NCI-H526 treated with DMSO at 0.1 percent for 48 hours (cell line): ENCODE measurements around the gene RASIP1.
"Not testable (repeated sequence)": the region's sequence is repeated elsewhere in the genome, so short reads cannot be mapped to it uniquely, and the experiment has no call there.

Source experiments
- DNase-seq: peaks from one replicate; lab custom pipeline; 2025; lab: John Stamatoyannopoulos, UW

Gene RASIP1

DNA sequence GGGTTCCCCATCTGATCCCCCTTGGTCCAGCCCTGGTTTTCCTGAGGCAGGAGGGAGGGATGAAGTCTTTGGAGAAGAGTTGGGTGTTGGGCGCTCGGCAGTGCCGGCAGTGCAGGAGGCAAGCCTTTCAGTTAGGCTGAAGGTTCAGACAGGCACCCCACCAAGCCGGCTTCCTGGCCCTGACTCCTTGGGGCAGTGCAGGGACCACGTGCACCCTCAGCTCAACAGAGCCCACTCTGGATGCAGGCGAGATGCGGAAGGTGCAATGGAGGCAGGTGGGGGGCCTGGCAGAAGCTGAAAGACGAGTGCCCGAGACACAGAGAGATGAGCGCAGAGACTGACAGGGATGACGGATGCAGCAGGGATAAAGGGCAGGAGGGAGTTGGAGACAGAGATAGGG is 31.9 kb downstream of the RASIP1 start:
- no peak for DNase-seq

DNA sequence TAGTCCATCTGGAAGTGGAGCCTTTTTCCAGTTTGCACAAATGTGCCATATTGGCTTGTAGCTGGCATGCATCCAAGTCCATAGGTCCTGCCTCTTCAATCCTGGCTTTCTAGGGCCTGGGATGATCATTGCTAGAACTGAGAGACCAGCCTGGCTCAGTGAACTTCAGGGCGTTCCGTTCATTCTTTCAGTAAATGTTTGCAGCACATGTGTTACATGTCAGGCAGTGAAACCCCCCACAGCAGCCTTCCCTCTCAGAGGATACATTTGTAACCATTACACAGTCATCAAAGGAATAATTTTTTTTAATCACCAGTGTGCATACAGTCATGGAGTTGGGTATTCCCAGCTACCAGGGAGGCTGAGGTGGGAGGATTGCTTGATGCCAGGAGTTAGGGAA is 35.0 kb downstream of the RASIP1 start:
- no peak for DNase-seq

- no peak for DNase-seq
Observed at GRCh38 chr19:48703316-48703715, 37.1 kb downstream of the RASIP1 start.

DNA sequence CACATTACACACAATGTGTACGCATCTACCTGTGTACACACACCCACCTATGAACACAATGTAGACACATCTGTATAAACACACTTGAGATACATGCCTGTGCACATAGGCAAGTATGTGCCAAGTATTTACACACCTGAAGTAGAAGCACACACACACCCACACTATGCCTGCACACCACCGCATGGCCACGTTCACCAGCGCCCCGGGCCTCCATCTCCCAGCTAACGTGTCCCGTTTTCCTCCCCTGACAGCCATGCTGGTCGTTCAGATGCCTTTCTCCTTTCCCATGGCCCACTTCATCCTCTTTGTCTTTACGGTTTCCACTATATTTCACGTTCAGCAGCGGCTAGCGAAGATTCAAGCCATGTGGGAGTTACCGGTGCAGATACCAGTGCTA is 37.7 kb downstream of the RASIP1 start:
- DNase-seq, result no peak

- no peak for DNase-seq
Observed at GRCh38 chr19:48698046-48698445, 42.4 kb downstream of the RASIP1 start.

GRCh38 chr19:48696353-48697010 is 43.9 kb downstream of the RASIP1 start:
- DNase-seq, result peak; percentile 4

DNA sequence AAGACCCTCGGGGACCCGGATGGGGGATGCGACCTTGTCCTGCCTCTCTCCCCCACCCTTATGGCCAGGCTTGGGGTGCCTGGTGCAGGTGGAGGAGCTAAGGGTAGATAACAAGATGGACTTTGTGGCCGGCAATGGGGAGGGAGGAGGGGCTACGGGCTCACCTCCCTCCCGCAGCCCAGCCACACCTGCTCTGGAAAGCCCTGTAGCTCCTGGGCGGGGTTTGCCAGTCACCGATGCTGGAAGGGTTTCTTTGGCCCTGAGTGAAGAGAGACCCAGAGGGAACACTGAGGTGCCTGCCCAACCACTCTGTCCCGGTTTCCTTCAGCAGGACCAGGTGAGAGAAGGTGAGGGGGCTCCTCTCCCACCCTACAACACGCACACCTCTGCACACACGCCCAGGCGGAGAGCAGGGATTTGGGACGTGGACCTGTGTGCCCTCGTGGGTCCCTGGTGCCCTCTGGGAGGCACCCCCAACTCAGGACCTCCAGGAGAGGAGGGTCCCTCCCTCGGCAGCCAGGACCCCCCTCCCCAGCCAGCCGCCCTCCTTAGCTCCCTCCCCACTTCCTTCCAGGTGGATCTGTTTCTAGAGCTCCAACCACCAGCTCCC is 44.6 kb downstream of the RASIP1 start, which contains the start of gene FUT2:
Gene FUT2 (plus strand): TSS at position 229 of the 610 bp plus-strand sequence. CDS start 6,986 bp downstream, outside the sequence.
- DNase-seq, result peak; percentile 47

- DNase-seq, result not testable (repeated sequence)
Observed at GRCh38 chr19:48693629-48694028, 46.8 kb downstream of the RASIP1 start.

- no peak for DNase-seq
Observed at GRCh38 chr19:48689449-48689848, 51.0 kb downstream of the RASIP1 start.

GRCh38 chr19:48687776-48688175 is 52.6 kb downstream of the RASIP1 start:
- DNase-seq, result no peak

- not testable (repeated sequence) for DNase-seq
Observed at GRCh38 chr19:48686637-48687036, 53.8 kb downstream of the RASIP1 start.

DNA sequence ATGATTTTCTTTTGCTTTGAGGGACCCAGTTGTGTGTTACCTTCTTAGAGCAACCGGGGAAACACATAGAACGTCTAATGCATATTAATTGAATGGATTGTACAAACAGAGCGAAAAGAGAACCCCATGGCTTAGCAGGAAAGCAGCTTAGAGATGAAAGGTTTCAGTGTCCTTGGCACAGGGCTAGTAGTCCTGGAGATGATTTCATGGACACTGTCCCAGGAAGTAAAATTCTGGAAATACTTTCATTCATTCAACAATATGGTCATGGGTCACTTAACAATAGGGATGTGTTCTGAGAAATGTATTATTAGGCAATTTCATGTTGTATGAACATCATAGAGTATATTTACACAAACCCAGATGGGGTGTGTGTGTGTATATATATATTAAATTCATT is 54.3 kb downstream of the RASIP1 start:
- DNase-seq, result no peak

GRCh38 chr19:48685583-48685982 is 54.8 kb downstream of the RASIP1 start:
- no peak for DNase-seq

- DNase-seq, result no peak
Observed at GRCh38 chr19:48683349-48683748, 57.1 kb downstream of the RASIP1 start.

DNA sequence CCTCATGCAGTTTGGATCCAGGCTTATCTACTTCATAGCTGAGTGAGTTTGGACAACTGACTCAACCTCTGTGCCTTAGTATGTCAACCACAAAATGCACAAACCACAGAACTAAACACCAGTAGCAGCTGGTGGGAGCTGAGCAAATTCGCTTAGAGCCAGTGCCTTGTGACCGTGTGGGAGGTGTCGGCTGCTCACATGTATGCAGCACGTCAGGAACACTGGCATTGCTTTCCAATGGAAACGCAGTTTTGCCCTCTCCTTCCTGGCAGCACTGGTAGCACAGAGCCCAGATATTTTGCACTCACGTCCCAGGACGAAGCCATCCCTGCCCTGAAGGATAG is 59.3 kb downstream of the RASIP1 start:
- no peak for DNase-seq

DNA sequence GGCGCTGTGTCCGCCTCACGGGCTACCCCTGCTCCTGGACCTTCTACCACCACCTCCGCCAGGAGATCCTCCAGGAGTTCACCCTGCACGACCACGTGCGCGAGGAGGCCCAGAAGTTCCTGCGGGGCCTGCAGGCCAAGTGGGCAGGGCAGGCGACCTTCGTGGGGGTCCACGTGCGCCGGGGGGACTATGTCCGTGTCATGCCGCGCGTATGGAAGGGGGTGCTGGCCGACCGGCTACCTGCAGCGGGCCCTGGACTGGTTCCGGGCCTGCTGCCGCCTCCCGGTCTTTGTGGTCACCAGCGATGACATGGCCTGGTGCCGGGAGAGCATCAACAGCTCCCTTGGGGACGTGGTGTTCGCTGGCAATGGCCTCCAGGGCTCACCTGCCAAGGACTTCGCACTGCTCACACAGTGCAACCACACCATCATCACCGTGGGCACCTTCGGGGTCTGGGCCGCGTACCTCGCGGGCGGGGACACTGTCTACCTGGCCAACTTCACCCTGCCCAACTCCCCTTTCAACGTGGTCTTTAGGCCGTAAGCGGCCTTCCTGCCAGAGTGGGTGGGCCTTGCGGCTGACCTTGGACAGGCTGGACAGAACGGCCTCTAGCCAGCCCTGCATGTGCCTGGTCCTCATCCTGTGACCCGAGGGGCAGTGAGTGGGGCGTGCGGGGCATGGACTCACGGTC is 59.8 kb downstream of the RASIP1 start:
- no peak for DNase-seq

DNA sequence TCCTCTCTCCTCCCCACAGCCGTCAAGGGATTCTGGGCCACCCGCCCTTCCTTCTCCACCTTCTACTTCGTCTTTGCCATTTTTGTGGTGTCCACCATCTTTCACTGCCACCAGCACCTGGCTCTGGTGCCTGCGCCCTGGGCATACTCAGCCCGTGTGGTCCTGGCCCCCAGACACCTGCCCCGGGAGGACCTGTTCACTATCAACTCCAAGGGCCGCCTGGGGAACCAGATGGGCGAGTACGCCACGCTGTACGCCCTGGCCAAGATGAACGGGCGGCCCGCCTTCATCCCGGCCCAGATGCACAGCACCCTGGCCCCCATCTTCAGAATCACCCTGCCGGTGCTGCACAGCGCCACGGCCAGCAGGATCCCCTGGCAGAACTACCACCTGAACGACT is 60.4 kb downstream of the RASIP1 start:
- not testable (repeated sequence) for DNase-seq

DNA sequence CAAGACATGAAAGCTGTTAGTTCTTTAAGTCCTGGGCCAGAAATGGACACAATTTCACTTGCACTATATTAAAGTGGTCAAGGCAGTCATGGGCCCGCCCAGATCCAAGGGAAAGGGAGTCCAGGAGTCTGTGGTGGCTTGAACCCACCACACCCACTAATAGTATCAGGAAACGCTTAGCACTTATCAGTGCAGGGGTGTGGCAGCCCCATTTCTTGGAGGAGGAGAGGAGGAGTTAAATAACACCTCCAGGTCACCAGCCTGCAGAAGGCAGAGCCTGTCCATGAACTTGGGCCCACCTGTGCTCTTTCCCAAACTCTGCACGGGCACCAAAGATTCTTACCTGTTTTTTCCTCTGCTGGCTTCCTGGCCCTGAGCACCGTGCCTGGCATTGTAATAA is 62.2 kb downstream of the RASIP1 start:
- DNase-seq, result no peak

DNA sequence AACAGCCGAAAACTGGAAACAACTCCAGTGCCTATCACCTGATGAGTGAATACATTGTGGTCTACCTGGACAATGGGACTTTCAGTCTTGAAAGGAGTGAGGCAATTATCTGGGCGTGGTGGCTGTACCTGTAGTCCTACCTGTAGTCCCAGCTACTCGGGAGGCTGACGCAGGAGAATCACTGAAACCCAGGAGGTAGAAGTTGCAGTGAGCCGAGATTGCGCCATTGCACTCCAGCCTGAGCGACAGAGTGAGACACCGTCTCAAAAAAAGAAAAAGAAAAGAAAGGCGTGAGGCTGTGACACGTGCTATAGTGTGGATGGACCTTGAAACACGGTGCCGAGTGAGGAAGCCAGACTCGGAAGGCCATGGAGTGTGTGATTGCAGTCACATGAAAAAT is 63.5 kb downstream of the RASIP1 start:
- no peak for DNase-seq

- DNase-seq, result no peak
Observed at GRCh38 chr19:48676487-48676886, 63.9 kb downstream of the RASIP1 start.

DNA sequence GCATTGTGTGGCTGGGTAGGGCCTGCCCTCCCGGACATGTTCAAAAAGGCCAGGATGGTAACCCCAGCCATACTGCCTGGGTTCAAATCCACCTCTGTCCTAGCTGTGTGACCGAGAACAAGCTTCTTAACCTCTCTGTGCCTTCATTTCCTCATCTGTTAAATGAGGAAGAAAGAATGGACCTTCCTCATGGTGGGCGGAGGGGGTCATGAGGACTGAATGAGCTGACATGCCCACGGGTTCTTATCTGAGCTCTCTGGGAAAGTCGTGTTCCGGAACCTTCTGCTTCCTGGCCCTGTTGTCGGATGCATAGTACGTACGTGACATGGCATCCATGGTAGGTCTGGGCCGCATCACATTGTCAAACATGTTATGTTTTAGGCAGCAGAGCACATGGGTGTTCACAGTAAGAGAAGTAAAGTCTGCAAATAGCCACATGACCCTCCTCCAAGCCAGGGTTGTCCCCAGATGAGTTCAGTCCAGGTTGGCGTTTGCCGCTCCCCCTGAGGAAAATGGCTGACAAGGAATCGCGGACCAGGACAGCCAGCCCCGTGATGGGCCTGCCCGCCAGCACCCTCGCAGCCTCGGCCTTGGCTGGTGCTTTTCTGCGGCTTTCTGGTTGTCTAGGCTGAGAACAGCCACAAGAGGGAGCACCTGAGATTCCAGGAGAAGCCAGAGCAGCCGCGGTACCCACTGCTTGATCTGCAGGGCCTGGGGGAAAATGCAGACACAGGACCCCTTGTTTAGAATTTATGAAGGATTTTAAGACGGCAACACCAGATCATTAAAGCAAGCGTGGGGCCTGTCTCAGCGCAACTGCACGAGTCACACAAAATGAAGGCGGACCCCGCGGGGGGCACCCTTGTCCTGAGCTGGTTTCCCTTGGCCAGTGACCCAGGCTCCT is 65.2 kb downstream of the RASIP1 start:
- peak; percentile 63 for DNase-seq

- DNase-seq, result no peak
Observed at GRCh38 chr19:48674216-48674809, 66.1 kb downstream of the RASIP1 start.
